ENCODE data around the gene SURF6.

- TF ChIP-seq FOXK2 (IDR thresholded peaks at IDR 0.05) (no peak), SP1 (IDR thresholded peaks at IDR 0.05) (no peak), ARNT (IDR thresholded peaks at IDR 0.05) (no peak), BHLHE40 (IDR thresholded peaks at IDR 0.05; ENCODE audit: borderline replicate concordance) (no peak)
Measured at GRCh38 chr9:133304477-133305377, 31.3 kb downstream of the SURF6 start.

Measured in HEK293T (cell line).